ENCODE measurements around the gene CEP350.

CEP350 gene

GRCh38 chr1:180092931-180093650 lies 138.5 kb downstream of the CEP350 start:
- H3K27ac ChIP-seq: no peak overlapping the region
- TF ChIP-seq ZFX (IDR thresholded peaks at IDR 0.05; ENCODE audit: borderline replicate concordance) (no peak), CTCF (IDR thresholded peaks at IDR 0.05) (no peak)

DNA sequence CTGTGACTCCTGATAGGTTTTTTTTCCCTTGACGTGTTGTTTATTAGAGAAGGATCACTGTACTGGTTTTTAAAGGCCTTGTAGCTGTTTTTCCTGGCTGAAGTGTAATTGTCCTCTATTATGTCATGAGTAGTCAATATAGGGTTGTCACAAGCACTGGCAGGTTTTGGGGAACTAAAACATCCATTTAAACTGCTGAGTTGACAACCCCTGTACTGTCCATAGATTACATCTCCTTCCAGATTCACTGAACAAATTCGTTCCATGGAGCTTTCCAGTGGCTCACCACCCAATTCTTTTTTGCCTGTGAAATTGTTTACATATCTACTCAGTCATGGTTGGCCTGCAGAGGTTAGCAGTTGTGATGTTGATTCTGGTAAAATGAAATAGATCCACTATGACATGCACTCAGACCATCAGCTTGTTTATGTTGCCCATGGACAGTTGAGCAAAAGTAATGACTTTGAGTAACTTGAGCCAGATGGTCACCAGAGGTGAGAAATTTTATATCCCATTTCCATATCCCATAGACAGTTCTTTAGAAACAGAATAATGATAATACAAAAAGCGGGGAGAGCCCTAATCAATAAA lies 140.2 kb downstream of the CEP350 start:
- H3K27ac ChIP-seq: no peak overlapping the region
- TF ChIP-seq ZFX (IDR thresholded peaks at IDR 0.05; ENCODE audit: borderline replicate concordance) (no peak), CTCF (IDR thresholded peaks at IDR 0.05) (no peak)

DNA sequence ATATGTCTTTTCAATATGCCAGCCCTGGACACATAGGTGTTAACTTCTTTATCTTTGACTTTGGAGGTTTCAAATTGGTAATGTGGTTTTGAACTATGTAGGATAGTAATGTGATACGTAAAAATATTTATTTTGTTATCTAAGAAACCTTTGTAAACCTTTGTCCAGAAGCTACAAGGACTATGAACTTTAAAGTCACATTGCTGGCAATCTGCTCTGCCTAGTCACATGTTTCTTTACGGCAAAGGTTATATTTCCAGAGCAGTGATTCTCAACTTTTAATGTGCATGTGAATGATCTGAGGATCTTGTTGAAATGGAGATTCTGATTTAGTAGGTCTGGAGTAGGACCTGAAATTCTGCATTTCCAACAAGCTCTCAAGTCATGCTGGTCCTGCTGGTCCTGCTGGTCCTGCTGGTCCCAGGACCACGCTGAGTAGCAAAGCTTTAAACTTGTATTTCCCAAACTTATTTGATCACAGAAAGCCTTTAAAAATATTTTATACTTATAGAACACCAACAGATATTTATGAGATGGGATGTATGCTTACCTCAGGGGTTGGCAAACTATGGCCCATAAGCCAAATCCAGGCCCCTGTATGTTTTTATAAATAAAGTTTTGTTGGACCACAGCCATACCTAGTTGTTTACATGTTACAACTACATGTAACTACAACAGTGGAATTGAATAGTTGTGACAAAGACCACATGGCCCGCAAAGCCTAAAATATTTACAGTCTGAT lies 142.1 kb downstream of the CEP350 start:
- TF ChIP-seq CTCF (IDR thresholded peaks at IDR 0.05) (no peak), ZFX (IDR thresholded peaks at IDR 0.05; ENCODE audit: borderline replicate concordance) (no peak)
- H3K27ac ChIP-seq: no peak overlapping the region; the same call in 1 of the 2 replicates

DNA sequence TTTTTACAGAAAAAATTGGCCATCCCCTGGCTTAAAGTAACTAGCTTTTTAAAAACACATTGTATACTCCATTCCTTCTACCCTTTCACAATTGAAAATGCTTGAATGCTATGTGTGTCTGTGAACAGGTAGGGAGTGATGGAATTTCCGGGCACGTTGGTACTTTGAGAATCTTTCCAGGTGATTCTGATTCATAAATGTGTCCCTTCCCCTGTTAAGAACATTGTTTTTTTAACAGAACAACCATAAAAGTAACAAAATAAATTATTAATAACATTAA lies 142.7 kb downstream of the CEP350 start:
- TF ChIP-seq CTCF (IDR thresholded peaks at IDR 0.05): no peak
- TF ChIP-seq ZFX (IDR thresholded peaks at IDR 0.05; ENCODE audit: borderline replicate concordance): no peak
- no peak overlapping the region; the same call in 1 of the 2 replicates for H3K27ac ChIP-seq

DNA sequence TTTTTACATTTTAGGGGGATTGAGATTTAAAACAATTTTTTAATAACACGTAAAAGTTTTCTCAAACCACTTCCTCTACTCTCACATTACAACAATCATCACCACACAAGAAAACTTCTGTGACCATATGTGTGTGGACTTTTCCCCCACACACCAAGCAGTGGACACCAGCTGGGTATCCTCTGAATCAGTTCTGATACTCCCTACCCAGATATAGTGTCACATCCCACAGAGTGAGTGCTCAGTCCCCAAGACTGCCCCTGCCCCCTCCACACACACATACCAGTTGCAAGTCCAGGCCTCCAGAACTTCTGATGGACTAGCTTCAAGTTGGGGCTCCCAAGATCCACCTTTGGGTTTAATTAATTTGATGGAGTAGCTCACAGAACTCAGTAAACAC lies 146.8 kb downstream of the CEP350 start:
- no peak overlapping the region for H3K27ac ChIP-seq
- TF ChIP-seq CTCF (IDR thresholded peaks at IDR 0.05): no peak
- no peak for TF ChIP-seq ZFX (IDR thresholded peaks at IDR 0.05; ENCODE audit: borderline replicate concordance)

DNA sequence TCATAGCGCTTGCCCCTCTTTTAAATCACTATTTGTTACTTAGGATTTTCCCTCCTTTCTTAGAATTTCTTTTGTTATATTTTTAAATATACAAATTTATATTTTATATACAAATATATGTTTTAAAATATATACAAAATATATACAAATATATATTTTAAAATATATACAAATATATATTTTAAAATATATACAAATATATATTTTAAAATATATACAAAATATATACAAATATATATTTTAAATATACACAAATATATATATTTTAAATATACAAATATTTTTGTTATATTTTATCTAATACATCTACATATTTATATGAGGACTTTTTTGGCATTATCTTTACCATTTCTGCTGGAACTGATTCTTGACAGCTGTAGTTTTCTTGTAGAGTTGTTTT lies 149.2 kb downstream of the CEP350 start:
- TF ChIP-seq ZFX (IDR thresholded peaks at IDR 0.05; ENCODE audit: borderline replicate concordance) (no peak), CTCF (IDR thresholded peaks at IDR 0.05) (no peak)
- peak overlapping the region; percentile 42; the same call in 1 of the 2 replicates for H3K27ac ChIP-seq

DNA sequence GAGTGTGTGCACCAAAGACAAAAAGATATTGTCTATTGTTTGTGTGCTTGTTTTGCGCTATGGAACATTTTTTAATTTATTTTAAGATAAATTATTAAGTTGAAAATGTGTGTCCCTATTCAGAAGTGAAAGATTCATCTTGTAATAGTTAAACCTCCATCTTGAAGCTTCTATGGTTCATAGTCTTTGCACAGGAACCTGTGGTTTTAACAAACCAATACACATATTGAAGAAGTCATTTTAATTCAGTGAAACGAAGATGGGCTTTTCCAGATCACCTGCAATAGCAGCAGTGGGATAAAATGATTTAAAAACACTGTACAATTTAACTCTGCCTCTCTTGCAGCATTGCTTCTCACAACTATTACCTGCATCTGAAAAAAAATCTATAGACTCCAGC lies 157.5 kb downstream of the CEP350 start:
- TF ChIP-seq CTCF (IDR thresholded peaks at IDR 0.05): no peak
- no peak for TF ChIP-seq ZFX (IDR thresholded peaks at IDR 0.05; ENCODE audit: borderline replicate concordance)
- no peak overlapping the region for H3K27ac ChIP-seq
